HG03442 (cell line): ENCODE data around the gene DLL4.

Source experiments
- ATAC-seq: cut with Tn5 transposase; IDR thresholded peaks from one replicate; pipeline ENCODE4 v1.9.1; 2021; ENCODE audit warnings: mild to moderate bottlenecking, moderate library complexity; ENCODE audit not compliant: unreplicated experiment

Gene DLL4

GRCh38 chr15:40928821-40929659 is at the start of gene DLL4:
Gene DLL4, plus strand, starts transcription at chr15:40929340. Its CDS starts 329 bp downstream, at chr15:40929669.
- no peak for ATAC-seq

GRCh38 chr15:40879609-40880008 is 49.5 kb upstream of the DLL4 start:
- no peak for ATAC-seq

GRCh38 chr15:40881351-40881750 is 47.8 kb upstream of the DLL4 start:
- no peak for ATAC-seq

- no peak for ATAC-seq
Observed at GRCh38 chr15:40886586-40886985, 42.6 kb upstream of the DLL4 start.

- ATAC-seq = no peak
Observed at GRCh38 chr15:40889112-40889511, 40.0 kb upstream of the DLL4 start.

GRCh38 chr15:40891138-40891537 is 38.0 kb upstream of the DLL4 start:
- ATAC-seq = no peak

- no peak for ATAC-seq
Observed at GRCh38 chr15:40891810-40892446, 37.2 kb upstream of the DLL4 start.

GRCh38 chr15:40892447-40893012 is 36.6 kb upstream of the DLL4 start:
- no peak for ATAC-seq

GRCh38 chr15:40893019-40893670 is 36.0 kb upstream of the DLL4 start:
- ATAC-seq = no peak

GRCh38 chr15:40893733-40894680 is 35.1 kb upstream of the DLL4 start, which contains the start of gene VPS18:
Gene VPS18, plus strand, starts transcription at chr15:40894450. Its CDS starts 319 bp downstream, at chr15:40894769.
- peak; percentile 86 for ATAC-seq

GRCh38 chr15:40894681-40895448 is 34.3 kb upstream of the DLL4 start:
- ATAC-seq = no peak

GRCh38 chr15:40899536-40900207 is 29.5 kb upstream of the DLL4 start:
- ATAC-seq = no peak

- no peak for ATAC-seq
Observed at GRCh38 chr15:40900256-40901052, 28.7 kb upstream of the DLL4 start.

- no peak for ATAC-seq
Observed at GRCh38 chr15:40901053-40901443, 28.1 kb upstream of the DLL4 start.

GRCh38 chr15:40902605-40903561 is 26.3 kb upstream of the DLL4 start:
- ATAC-seq = no peak

- no peak for ATAC-seq
Observed at GRCh38 chr15:40904552-40905201, 24.5 kb upstream of the DLL4 start.
